NCI-H1105 treated with DMSO at 0.1 percent for 48 hours (cell line): ENCODE measurements around the gene PTPRR.

Experiments
- DNase-seq: peaks from one replicate; lab custom pipeline; 2025; lab: John Stamatoyannopoulos, UW

PTPRR gene

DNA sequence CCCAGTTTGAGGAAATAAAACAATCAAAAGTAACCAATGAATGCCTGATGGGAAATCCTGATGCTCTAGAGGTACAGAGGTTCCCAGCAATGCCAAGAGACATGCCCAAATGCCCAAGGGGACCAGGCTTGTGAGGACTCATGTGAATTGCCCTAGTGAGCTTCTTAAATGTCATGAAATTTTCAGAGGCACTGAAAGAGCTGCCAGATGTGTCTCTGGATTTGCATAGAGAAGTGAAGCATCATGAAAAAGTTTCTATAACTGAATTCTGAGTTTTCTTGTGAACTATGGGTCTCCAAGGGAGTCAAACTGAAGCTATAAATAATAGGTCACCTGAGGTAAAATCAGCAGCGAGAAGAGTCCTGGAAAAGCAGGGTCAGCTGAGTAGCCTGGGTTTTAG lies 9.9 kb downstream of the PTPRR start:
- no peak for DNase-seq

DNA sequence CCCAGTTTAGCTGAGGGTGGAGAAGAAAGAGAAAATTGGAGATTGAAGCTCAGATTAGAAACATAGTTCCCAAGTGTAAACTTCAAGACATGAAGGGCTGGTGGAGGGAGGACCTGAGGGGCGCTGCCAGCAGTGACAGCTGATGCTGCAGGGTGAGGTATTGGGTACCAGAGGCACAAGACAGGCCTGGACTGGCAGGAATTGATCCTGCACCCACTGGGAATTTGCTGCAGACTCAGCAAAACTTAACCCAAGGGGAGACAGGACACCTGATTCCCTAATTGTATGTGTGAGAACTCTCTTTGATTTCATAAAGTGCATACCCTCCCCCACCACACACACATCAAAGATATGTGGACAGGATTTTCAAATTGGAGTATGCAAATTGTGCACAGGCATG lies 11.6 kb downstream of the PTPRR start:
- no peak for DNase-seq

DNA sequence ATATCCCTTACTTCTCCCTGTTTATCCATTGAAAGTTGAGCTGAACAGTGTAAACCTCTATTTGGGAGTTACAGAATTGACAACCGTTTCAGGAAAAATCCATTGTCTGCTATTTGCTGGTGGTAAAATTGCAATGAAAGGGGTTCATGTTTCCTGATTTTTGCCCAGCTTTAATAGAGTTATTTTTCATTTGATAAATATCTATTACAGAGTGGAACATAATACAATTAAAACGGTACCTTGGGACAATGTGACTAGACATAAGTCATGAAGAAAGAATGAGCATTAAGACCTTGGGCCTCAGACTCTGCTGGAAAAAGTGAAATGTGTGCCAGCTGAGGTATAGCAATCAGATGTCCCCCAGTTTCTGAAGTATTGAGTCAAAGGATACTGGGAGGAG lies 13.1 kb downstream of the PTPRR start:
- no peak for DNase-seq

DNA sequence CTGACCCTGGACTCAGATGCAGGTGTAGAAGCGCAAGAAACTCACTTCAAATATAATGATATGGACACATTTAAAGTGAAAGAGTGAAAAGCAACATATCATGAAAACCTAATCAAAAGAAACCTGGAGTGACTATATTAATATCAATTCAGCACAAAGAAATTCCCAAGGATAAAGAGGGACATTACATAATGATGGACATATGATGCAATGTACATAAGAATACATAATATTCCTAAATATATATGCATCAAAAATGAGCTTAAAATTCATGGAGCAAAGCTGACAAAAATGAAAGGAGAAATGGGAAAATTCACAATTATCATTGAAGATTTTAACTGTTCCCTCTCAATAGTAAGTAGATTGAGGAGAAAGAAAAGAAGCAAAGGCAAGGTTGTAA lies 24.6 kb downstream of the PTPRR start:
- DNase-seq, result no peak

DNA sequence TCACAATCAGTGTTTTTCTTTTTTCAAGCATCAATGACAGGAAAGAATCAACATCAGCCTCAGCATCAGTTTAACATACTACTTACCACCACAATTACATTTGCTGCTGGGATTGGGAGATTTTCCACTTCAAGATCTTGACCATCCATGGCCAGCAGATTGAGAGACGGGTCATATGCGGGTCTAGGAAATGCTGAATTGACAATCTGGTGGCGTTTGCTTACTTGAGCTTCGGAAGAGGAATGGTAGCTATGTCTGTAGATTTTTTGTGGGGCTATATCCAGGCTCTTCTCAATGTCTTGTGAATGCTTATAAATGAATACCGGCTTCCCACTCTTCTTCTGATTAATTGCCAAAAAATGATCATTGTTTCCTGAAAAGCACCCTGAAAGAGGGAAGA lies 27.9 kb downstream of the PTPRR start:
- no peak for DNase-seq

DNA sequence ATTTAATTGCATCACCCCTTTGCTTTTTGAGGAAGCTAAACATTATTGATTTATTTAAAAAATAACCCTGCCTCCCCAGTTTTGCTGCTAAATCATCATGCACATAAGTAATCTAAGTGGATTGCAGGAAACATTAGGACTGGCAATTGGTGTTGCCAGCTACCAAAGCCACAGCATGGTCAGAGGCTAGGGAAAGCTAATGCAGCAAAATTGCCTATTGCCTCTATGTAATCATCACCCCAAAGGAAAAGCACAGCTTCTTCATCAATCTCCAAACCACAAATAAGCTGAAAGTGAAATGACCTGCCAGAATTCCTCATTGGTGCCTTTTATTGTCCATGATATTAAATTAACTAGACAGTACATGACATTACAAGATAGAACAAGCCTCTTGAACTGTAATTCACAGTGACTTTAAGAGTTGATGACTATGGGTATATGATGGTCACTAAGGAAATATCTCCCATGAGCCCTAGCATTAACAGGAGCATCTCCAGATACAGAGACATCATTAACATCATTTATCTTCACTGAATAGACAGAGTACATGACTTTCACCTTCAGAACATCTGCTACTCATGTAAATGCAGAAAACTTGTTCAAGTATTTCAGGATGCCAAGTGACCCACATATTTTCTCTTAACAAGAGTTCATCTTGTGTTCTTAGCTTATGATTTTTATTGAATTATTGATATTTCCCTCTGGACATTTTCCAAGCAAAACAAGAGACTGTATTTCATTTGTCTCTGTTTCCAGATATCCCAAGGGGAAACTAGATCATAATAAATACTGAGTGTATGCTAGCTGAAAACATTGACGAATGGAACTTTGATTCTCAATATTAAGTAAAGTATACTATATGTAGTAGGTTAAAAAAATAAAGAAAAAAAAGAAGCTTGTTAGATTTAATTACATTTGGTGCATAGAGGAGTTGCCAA lies 29.4 kb downstream of the PTPRR start:
- DNase-seq, result no peak

DNA sequence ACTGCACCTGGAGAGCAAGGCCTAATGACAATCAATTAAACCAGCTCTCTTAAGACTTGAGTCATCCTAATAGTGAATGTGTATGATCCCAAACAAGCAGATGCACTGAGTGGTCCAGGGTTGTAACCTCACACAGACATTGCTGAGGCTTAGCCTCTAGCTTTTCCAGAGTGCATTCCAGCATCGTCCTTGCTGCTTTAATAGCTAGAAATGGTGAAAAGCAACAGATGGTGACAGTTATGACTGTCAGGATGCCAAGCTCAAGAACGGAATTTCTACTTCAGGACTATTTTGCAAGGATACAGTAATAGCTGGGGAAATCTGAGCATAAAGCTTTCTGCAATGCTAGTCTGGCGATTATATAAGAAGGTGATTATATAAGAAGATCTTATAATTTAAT lies 34.6 kb downstream of the PTPRR start:
- no peak for DNase-seq

DNA sequence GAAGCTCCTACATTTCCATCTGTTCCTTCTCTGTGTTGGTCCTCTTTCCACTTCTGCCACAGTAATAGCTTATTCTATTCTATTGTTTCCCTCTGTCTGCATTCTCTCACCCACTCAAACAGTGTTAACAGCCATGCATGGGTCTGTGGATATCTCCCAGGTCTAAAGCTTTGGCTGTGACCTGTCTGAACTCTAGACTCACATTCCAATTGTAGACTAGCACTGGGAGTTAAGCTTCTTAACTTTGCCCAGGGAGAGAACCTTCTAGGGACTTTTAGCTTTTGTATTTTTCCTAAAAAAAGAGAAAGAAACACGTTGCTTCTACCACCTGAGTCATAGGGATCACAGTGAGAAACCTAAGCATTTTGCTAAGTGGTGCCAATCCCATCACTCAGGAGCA lies 36.7 kb downstream of the PTPRR start:
- no peak for DNase-seq

DNA sequence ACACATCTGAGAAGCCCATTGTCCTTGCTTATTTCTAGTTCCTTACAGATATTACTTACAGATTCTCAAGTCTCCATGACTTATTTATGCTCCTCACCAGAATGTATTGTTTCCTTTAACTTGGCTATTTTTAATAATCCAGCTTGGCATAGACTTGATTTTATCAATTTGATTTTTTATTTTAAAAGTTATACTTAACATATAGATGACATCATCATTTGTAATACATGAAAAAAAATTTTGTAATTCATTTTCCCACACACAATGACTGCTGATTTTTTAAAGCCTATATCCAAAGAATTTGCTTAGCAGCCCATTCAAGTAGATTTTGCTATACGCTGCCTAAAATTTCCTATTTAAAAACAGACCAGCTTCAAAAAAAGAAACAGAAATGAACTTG lies 39.8 kb downstream of the PTPRR start:
- no peak for DNase-seq

DNA sequence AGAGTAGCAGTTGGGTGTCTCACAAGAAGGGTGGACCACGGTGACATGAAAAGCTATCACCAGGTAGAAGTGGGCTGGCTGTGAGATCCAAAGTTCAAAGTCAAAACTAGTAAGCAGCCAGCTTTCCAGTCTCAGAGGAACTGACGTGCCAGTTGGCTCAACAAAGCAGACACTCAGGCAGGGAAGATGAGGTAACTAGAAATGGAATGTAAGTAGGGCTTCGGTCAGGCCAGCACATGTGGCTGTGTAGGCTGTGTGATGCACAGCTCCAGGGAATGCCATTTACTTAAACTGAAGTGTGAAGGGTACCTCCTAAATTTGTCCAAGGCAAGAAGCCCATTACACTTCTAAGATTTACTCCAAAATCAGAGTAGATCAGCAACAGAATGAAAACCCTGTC lies 43.6 kb downstream of the PTPRR start:
- DNase-seq, result no peak

DNA sequence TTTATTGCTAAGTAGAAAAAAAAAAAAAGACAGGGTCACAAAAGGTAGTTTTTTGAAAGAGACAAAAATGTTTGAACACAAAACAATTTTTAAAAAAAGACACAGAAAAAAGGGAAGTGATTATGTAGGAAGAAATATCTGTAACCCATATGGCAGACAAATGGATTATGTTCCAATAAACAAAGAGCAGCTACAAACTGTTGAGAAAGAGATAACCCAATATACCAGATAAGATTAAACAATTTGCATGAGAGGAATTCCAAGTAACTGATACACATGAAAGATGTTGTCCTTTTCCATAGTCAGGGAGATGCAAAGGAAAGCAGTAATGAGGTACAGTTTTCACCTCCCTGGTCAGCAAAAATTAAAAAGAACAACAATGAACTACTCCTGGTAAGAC lies 44.9 kb downstream of the PTPRR start:
- DNase-seq, result no peak

DNA sequence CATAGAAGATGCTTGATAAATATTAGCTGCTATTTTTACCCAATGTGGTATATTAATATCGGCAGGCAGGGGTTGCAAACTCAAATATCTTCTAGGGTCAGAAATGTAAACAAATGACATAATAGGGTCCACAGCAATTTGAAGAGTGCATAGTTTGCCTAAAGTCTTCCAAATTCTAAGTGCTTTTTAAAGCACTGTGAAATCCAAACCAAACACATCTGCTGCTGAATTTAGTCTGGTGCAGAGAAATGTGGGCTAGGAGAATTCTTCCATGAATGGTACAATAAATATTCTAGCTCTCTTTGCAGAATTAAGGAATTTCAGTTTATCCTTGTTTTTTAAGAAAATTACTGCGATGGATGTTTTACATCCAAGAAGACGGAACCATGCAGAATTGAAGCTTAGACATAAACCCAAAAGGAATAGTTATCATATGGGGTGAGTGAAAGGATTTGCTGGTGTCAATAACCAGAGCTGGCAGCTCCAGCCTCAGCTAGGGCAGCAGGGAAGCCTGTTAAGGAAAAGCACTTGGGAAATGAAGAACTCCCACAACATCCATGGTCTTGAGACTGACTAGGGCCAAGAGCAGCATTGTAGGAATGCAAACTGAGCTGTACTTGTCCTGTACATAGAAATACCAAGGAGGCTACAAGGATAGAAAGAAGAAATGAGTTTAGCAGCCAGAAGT lies 65.5 kb downstream of the PTPRR start:
- DNase-seq, result no peak

DNA sequence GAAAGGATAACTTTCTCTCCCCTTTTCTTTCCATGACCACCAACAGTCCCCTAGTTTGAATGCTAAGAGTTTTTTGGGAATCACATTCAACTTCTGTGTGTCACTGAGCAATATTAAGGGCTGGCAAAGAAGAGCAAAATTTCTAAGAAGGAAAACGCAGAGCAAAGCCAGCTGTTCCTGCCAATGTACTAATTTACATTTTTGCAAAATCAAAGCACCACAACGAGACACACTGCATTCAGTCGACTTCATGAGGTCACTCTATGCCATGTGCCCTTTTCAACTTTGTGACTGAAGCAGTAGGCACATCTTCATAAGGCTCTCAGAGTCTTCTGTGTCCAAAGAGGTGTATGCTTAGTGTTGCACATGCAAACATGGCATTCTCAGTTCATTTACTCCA lies 66.4 kb downstream of the PTPRR start:
- DNase-seq, result no peak

DNA sequence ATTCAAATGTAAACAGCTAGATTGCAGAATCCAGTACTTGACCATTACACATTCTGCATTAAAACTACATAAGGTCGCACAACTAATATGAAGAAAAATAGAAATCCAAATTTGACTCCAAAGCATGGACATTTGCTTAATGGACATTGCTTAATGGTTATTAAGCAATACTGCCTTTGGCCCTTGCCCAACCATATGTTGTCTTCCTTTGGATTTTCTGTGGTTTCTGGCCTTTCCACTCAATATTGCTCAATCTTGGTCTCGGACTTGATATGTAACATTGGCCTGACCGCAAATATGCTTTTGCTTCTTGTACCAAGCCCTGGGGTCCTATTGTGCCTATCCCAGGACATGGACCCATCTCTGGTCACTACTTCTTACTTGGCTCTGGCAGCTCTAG lies 67.2 kb downstream of the PTPRR start:
- no peak for DNase-seq

DNA sequence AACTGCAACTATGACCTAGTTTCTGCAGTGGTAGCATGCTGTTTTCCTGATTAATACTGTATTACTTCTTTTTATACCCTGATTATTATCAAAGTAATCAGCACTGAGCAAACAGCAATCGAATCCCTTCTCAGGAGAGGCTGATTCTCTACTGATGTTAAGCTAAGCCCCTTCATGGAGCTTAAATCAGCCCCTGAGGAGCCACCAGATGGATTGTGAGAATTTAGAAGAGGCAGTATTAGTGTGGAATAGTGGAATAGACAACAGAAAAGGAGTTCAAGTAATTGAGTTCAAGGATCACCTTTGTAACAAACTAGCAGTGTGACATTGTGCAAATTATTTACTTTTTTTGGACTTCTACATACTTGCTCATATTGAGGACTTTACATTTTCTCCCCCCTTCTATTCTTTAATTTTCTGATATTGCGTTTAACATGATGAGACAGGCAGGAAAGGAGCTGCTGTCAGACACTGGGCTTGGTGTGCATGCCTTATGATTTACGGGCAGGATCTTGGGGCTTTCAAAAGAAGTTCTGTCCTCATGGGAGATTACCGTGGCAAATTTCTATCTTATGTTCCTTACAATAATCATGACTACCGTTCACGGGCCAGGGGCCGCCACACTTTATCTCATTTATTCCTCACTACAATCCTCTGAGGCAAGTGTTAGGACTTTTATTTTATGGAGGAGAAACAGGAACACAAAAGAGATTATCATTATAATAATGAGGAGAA lies 68.0 kb downstream of the PTPRR start:
- DNase-seq, result no peak

DNA sequence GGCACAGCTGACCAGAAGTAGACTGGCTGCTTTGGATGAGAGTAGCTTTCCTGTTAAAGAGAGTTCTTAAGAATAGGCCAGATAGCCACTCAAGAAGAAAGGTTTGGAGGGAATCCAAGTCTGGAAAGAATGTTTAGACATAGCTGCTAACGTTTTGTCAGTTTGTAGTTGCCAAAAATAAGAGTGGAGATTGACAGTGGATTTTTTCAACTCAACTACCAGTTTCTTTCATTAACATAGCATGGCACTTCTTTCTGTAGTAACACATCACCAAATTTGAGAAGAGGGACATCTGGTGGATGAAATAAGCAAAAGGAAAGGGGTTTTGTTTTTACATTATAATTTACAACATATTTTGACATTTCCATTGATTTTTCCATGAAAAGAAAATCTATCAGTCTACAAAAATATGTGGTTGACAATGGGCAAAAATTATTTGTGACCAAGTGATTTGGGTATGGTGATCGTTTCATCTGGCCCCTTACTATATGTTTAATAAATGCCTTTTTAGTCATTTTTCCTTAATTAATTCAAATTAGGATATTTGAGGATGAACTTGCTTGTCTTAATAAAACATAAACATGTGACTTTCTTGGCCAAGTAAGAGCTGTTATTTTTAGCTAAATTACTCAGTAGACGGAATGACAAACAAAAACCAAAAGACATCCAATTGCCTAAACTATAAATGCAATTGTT lies 71.1 kb downstream of the PTPRR start:
- peak; percentile 33 for DNase-seq

DNA sequence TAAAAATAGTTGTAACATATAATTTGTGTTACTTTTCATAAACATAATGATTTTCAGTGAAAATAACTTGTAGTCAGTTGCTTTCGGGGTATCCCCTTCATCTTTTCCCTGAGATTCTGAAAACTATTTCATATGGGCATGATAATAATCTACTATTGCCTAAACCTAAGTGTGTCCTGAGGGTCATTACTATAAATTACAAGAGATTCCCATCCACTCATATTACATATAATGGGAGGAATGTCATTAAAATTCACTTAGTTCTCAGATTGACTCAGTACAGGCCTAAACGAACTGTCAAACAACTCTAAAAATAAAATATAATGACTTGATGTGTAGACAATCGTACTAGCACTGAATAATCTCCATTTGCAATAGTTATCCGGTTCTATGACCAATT lies 72.7 kb downstream of the PTPRR start:
- DNase-seq, result no peak

DNA sequence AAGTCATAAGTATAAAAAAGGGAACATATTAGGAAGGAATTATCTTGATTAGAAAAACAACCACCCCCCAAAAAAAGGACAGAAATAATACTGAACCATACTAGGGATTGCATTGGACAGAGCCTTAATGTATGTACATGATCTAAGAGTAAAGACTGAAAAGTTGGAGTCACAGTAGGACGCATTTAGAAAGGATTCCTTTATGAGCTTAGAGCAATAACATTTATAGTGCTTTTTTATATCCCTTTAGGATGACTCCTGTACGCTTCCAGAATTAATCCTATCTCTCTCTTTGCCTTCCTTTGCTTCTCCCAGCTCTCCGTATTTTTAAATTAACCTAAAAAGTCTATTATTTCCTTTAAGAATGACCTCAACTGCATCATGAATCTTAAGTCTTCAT lies 75.3 kb downstream of the PTPRR start:
- DNase-seq, result no peak

DNA sequence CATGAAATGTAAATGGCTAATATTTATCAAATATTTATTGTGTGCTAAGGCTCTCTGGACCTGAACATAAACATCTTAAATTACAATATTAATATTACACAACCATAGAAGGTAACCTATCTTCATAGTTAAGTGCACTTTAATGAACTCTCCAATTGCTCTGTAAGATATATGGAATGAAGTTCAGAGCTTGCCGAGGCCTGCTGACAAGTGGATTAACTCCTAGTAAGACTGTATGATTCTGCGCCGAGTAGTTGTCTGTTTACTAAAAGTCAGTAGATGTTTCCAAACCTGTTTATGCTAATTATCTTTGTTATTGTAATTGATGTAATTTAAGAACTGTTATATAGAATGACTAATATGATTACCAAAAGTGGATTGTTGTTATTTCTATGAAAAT lies 77.2 kb downstream of the PTPRR start:
- DNase-seq, result no peak

DNA sequence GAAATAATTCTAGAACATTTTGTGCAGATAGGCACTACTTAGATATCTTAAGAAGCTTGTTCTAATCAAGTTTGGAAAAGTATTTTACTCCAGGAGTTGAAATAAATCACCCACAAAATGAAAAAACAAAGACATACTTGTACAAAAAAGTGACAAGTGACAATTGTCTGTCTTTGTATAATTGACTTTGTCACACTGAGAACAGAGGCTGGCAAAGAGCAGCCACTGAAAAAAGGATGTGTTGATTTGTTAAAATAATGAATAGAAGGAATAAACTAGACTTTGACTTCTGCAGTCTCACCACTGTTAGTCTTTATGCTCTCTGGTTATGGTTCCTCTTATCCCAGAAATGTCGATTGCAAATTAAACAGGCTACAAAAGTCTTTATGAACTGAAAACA lies 77.6 kb downstream of the PTPRR start:
- no peak for DNase-seq

DNA sequence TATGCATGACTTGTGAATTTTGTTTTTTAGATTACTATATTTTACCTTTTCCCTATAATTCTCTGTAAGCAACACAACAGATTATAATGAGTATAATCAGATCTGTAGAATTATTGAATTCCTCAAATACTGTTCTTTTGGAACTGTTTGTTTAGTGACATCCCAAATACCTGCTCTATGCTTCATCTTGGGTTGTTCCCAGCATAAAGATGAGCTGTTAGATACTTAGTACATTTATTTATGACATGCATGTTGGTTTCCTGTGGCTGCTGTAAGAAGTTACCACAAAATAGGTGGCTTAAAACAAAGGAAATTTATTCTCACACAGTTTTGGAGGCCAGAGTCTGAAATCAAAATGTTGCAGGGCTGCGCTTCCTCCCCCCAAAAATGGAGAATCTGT lies 78.4 kb downstream of the PTPRR start:
- DNase-seq, result no peak

DNA sequence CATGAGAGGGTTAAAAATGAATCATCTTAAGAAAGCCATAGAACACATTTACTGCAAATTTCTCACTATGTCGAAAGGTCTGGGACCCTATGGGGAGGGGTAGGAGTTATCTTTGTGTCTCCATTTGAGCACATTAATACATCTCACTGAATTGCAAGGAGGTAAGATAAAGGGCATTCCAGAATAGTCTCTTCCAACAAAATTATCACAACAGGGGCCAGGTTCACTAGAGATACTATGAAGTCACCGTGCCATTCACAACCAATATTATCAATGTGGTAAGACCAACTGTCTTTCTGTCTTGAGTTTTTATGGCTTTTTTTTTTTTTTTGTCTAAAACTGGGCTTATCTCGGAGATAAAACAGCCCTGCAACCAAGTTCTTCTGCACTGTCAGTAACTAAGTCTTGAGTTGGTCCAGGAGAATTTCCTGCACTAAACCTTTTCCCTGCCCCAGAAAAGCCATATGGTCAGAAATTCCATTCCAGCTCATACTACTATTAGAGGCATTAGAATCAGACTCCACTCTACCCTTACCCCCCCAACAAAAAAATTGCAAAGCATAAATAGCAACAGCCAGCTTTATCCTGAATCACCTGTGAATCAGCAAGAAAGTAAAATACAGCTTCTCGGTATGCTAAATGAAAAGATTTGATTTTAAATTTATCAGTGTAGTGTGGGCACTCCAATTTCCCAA lies 79.7 kb downstream of the PTPRR start:
- DNase-seq, result no peak
